Mesodermal cell (in vitro differentiated cells): Measurements from ENCODE around the gene OPCML.

ENCODE experiments used
- H3K27ac ChIP-seq: 2 replicates; pipeline ENCODE4 v1.7.0; 2013; ENCODE audit warnings: mild to moderate bottlenecking, low read depth, low read length, moderate library complexity; ENCODE audit not compliant: severe bottlenecking
- H3K36me3 ChIP-seq: 2 replicates; pipeline ENCODE4 v1.7.1; 2013; ENCODE audit warnings: mild to moderate bottlenecking, low read length, moderate library complexity; ENCODE audit not compliant: control insufficient read depth, insufficient read depth
- H3K4me1 ChIP-seq: one replicate; pipeline ENCODE4 v1.7.1; 2013; ENCODE audit warnings: mild to moderate bottlenecking, low read length; ENCODE audit not compliant: insufficient read depth, control insufficient read depth, poor library complexity, severe bottlenecking
- H3K4me3 ChIP-seq: 2 replicates; pipeline ENCODE4 v1.7.0; 2013; ENCODE audit warnings: low read length, control low read depth, mild to moderate bottlenecking; ENCODE audit not compliant: insufficient read depth, poor library complexity, severe bottlenecking; ENCODE audit errors: extremely low read depth
- H3K9me3 ChIP-seq: 2 replicates; pipeline ENCODE4 v1.7.1; 2013; ENCODE audit warnings: mild to moderate bottlenecking, low read length, moderate library complexity; ENCODE audit not compliant: control insufficient read depth
- WGBS, 2 experiments: methylation state at CpG; one replicate each; pipeline ENCODE4 v1.1.5; 2013; ENCODE audit warnings: missing lambda C conversion rate in 2 of 2; ENCODE audit not compliant: insufficient coverage in 2 of 2; 5-methylcytosine and 5-hydroxymethylcytosine counted together

The OPCML gene

GRCh38 chr11:132844956-132845696 lies 687.2 kb downstream of the OPCML start:
- H3K27ac ChIP-seq = no peak overlapping the region
- WGBS, 2 experiments = 90 to 94% methylated on average over 2 to 4 of the region's 5 CpGs
- H3K36me3 ChIP-seq = no peaks in the 10 kb centered on the region
- H3K9me3 ChIP-seq = no peaks in the 10 kb centered on the region
- H3K4me1 ChIP-seq = peaks cover 3% of the 10 kb centered on the region
- H3K4me3 ChIP-seq = no peak overlapping the region

DNA sequence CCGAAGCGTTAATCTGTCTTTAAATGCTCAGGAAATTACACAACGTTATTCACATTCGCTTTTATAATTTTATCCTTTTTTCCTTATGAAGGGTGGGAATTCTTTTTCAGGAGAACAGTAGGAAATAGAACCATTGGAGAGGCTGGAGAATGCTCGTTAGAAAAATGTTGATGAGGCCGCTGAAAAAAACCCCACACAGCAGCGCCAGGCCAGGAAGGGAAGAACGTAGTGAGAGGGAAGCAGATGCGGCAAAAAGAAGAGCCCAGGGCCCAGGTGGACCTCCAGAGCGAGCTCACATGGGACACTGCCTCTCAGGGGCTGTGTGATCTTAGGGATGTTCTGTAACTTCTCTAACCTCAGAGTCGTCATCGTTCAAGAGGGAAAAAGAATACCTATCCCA lies 691.6 kb downstream of the OPCML start:
- Histone ChIP-seq H3K4me3 (no peak overlapping the region), H3K36me3 (no peaks in the 10 kb centered on the region), H3K9me3 (no peaks in the 10 kb centered on the region), H3K27ac (no peak overlapping the region), H3K4me1 (peaks cover 12% of the 10 kb centered on the region)
- WGBS, 2 experiments = 68 to 90% methylated on average over 5 to 8 of the region's 12 CpGs

DNA sequence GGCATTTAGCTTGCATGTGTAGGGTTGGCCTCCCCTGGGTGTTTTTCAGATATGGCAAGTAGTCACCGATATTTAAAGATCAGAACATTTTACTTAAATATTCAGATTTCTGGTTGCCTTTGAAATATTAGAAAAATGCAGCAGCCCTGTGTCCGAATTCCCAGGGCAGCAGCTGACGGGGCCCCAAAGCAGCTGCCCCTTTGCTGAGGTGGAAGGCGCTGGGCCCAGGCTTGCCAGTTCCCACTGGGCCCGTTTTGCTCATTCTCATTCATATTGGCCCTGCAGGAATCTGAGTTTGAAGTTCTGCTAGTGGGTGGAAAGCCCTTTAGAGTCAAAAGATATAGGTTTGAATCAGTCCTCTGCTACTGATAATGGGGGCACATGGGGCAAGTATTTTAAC lies 692.1 kb downstream of the OPCML start:
- no peaks in the 10 kb centered on the region for H3K36me3 ChIP-seq
- no peak overlapping the region for H3K27ac ChIP-seq
- 36 to 56% methylated on average over 2 of the region's 5 CpGs for WGBS, 2 experiments
- no peak overlapping the region for H3K4me3 ChIP-seq
- peaks cover 8% of the 10 kb centered on the region for H3K4me1 ChIP-seq
- H3K9me3 ChIP-seq = no peaks in the 10 kb centered on the region

- H3K27ac ChIP-seq = peak overlapping the region; percentile 20
- H3K36me3 ChIP-seq = no peaks in the 10 kb centered on the region
- peaks cover 8% of the 10 kb centered on the region for H3K4me1 ChIP-seq
- no peak overlapping the region for H3K4me3 ChIP-seq
- WGBS, 2 experiments = 93 to 97% methylated on average over 13 to 14 of the region's 18 CpGs
- no peaks in the 10 kb centered on the region for H3K9me3 ChIP-seq
These were observed 692.9 kb downstream of the OPCML start for GRCh38 chr11:132839236-132839945.

GRCh38 chr11:132838627-132839026 lies 693.7 kb downstream of the OPCML start:
- Histone ChIP-seq H3K4me1 (peaks cover 8% of the 10 kb centered on the region), H3K27ac (peak overlapping the region; percentile 20), H3K36me3 (no peaks in the 10 kb centered on the region), H3K4me3 (no peak overlapping the region), H3K9me3 (no peaks in the 10 kb centered on the region)
- WGBS, 2 experiments = 76 to 87% methylated on average over 3 to 4 of the region's 7 CpGs

DNA sequence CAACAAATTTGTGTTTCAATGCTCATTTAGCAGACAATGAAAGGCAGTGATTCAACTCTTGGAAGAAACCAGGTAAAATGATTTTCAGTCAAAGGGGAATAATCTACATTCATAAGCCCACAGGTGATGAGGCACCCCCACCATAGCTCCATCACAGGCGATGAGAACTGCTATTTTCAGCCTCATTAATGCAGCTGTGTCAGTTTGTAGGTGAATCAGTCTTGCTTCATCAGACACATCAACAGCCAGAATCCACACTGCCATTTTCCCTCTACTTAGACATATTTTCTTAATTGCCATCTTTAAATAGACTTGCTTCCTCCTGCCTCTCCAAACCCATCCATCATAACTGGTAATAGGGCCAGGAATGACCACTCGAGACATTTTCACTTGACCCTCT lies 701.0 kb downstream of the OPCML start:
- WGBS, 2 experiments = 90 to 91% methylated on average over 2 of the region's 2 CpGs
- H3K36me3 ChIP-seq = no peaks in the 10 kb centered on the region
- no peaks in the 10 kb centered on the region for H3K4me1 ChIP-seq
- H3K27ac ChIP-seq = no peak overlapping the region
- no peaks in the 10 kb centered on the region for H3K9me3 ChIP-seq
- H3K4me3 ChIP-seq = no peak overlapping the region

DNA sequence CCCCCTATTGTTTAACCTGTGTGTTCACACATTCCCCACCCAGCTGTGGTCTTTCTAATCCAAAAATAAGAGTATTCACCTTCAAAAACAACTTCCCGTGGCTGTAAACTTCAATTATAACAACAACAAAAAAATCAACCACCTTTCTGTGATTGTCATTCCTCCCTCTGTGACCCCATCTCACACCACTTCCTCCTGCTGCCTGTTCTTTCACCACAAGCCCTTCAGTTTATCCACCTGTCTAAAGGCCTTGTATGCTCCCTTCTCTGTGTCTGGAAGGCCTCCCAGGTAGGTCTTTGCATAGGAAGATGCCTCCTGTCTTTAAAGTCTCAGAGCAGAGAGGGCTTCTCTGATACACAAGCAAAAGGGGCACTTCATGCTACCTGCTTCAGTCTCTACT lies 707.7 kb downstream of the OPCML start:
- WGBS, 2 experiments = 78 to 88% methylated on average over 1 of the region's 1 CpG
- Histone ChIP-seq H3K4me1 (peaks cover 13% of the 10 kb centered on the region), H3K36me3 (no peaks in the 10 kb centered on the region), H3K9me3 (no peaks in the 10 kb centered on the region), H3K27ac (no peak overlapping the region), H3K4me3 (no peak overlapping the region)

- no peaks in the 10 kb centered on the region for H3K9me3 ChIP-seq
- peaks cover 13% of the 10 kb centered on the region for H3K4me1 ChIP-seq
- no peak overlapping the region for H3K4me3 ChIP-seq
- no peaks in the 10 kb centered on the region for H3K36me3 ChIP-seq
- 86 to 95% methylated on average over 3 of the region's 5 CpGs for WGBS, 2 experiments
- no peak overlapping the region for H3K27ac ChIP-seq
These were observed 710.0 kb downstream of the OPCML start for GRCh38 chr11:132822276-132822675.

DNA sequence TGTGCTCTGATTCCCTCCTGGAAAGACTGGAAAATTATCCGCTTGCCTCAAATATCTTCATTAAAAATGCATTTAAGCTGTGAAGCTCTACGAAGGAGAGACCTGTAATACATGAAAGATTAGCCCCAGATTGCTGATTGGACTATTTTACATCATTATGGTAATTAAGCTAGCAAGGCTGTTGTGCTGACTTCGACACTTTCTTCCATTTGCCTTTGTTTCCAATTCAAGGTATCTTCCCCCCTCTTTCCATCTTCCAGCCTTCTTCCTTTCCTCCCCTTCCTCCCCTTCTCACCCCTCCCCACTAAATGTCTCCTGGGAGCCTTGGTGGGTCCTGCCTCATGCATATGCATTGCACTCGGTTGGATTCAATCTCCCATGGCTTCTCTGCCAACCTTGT lies 710.8 kb downstream of the OPCML start:
- no peak overlapping the region for H3K27ac ChIP-seq
- peaks cover 13% of the 10 kb centered on the region for H3K4me1 ChIP-seq
- H3K4me3 ChIP-seq = no peak overlapping the region
- no peaks in the 10 kb centered on the region for H3K9me3 ChIP-seq
- whole genome bisulfite sequencing, 2 experiments = 84 to 100% methylated on average over 2 of the region's 4 CpGs
- H3K36me3 ChIP-seq = no peaks in the 10 kb centered on the region

DNA sequence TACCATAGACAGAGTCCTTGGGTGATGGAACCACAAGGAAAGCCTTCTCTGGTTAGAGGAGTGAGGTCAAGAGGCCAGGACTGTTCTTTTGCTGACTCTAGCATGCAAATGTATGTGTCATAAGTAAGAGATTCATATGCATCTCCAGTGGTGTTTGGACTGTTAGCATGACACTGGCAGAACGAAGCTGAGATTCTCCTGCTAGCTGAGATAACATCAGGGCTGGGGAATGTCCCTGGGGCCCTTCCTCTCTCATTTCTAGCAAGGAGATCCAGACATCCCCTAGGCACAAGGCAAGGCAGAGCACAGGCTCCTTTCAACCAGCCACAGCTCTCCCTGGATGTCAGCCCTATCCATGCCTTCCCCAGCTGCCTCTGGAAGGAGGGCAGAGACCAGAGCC lies 711.3 kb downstream of the OPCML start:
- Histone ChIP-seq H3K4me3 (no peak overlapping the region), H3K36me3 (no peaks in the 10 kb centered on the region), H3K9me3 (no peaks in the 10 kb centered on the region), H3K27ac (no peak overlapping the region), H3K4me1 (peaks cover 13% of the 10 kb centered on the region)
- 36 to 44% methylated on average over 1 of the region's 1 CpG for WGBS, 2 experiments

- H3K36me3 ChIP-seq = no peaks in the 10 kb centered on the region
- no peak overlapping the region for H3K27ac ChIP-seq
- H3K4me1 ChIP-seq = peaks cover 15% of the 10 kb centered on the region
- H3K4me3 ChIP-seq = no peak overlapping the region
- no CpG with 5 or more reads among the region's 1 CpG for WGBS, 2 experiments
- H3K9me3 ChIP-seq = no peaks in the 10 kb centered on the region
These were observed 713.4 kb downstream of the OPCML start for GRCh38 chr11:132818951-132819350.
